Psoas muscle (tissue), 8 donors: ENCODE measurements around the gene PAXX. TPM values are rescaled to one million over a fixed set of nuclear protein-coding genes. Genes with fewer than 3 reads are reported as not detected.

Experiments used
- ATAC-seq, 4 donors: fragments of 200-7000 bp; cut with Tn5 transposase; one replicate each; pipeline ENCODE4 v1.9.1; 2020; ENCODE audit warnings: moderate library complexity in 3 of 4, mild to moderate bottlenecking in 2 of 4
- DNase-seq, 2 donors: peaks; one replicate each; pipeline ENCODE4 v3.0.0-alpha.2; 2020
- H3K27ac ChIP-seq: fragments of 200-600 bp; one replicate; pipeline ENCODE4 v1.8.0; 2022
- H3K27me3 ChIP-seq, 3 donors: fragments of 200-600 bp in 1 of 3; one replicate each; pipeline versions ENCODE4 v1.6.1 to v1.8.0; 2013 to 2022; ENCODE audit warnings: low read length in 2 of 3, mild to moderate bottlenecking in 2 of 3, moderate library complexity in 1 of 3; ENCODE audit not compliant: insufficient read depth in 3 of 3
- H3K36me3 ChIP-seq, 2 donors: fragments of 200-600 bp in 1 of 2; one replicate each; pipeline versions ENCODE4 v1.6.1 to v1.8.0; 2013 to 2022; ENCODE audit warnings: low read depth in 1 of 2, mild to moderate bottlenecking in 1 of 2, moderate library complexity in 1 of 2; ENCODE audit not compliant: insufficient read depth in 1 of 2
- H3K4me1 ChIP-seq: fragments of 200-600 bp; one replicate; pipeline ENCODE4 v1.8.0; 2022
- H3K4me3 ChIP-seq: fragments of 200-600 bp; one replicate; pipeline ENCODE4 v1.8.0; 2022; ENCODE audit warnings: mild to moderate bottlenecking
- H3K9me3 ChIP-seq: fragments of 200-600 bp; one replicate; pipeline ENCODE4 v1.8.0; 2022
- CTCF ChIP-seq: fragments of 200-600 bp; IDR thresholded peaks from one replicate; pipeline ENCODE4 v1.8.0; 2022; ENCODE audit warnings: antibody characterized with exemption
- WGBS, 3 donors: extraction: QIAGEN DNeasy Blood & Tissue Kit; methylation state at CpG; one replicate each; pipeline versions ENCODE4 v1.1.6 to v1.1.7; 2013; 5-methylcytosine and 5-hydroxymethylcytosine counted together
- intact Hi-C, 2 donors: fragments of 100-400 bp; cut with DNase I; formaldehyde crosslinking; loops; one replicate each; pipeline versions ENCODE4 v1.11.0 to v1.14.2; 2022
- polyA plus RNA-seq, 3 donors: library from polyadenylated mRNA; stranded (reverse); fragments of 200-250 nt; gene quantifications; one replicate each; pipeline ENCODE4 v1.2.3, GENCODE V29; 2013
- total RNA-seq, 4 donors: library from RNA; stranded (reverse); fragmentation: NEBNext Ultra II Directional in 2 of 4; extraction: Animal tissue kit (Norgen Biotek cat#: 25700) in 2 of 4; gene quantifications; one replicate each; pipeline versions ENCODE4 v1.2.1 to v1.2.4, GENCODE V29; 2021 to 2023
- donor health status: healthy with polysubstance abuse.
- donor health status: DM: no; HTN: no; CAD: no; lungs with moderate emphysema.
- donor health status: Bipolar disorder and iron deficiency.
- donor health status: healthy.
- donor health status: DM: yes; HTN: yes; CAD: no.
- donor health status: DM: no; HTN: no; CAD: no.
- donor health status: DM: no; HTN: no; CAD: no.
- donor health status: DM: yes; HTN: yes; CAD: no.

Gene PAXX
- total and polyA plus RNA-seq, 7 donors = 9.4 to 39.2 (median 15.6) TPM

DNA sequence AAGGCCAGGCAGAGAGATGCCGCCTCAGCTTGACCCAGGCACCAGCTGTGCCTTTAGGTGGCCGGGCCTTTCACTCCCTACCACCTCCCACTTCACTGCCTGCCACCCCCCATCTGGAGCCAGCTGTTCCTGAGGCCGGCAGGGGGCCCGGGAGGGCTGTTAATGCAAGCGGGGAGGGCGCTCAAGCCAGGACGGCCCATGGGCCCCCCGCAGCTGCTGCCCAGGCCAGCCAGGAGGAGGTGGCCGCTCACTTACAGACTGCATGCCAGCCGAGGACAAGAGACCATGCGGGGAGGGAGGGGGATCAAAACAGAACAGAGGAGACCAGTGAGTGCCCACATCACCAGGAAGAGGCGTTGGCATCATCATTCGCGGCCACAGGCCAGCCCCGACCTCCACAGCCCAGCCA, 31.4 kb downstream of the PAXX start:
- Histone ChIP-seq H3K4me1 (peaks cover 12% of the 10 kb centered on the region), H3K27me3 (no peaks in the 10 kb centered on the region), H3K36me3 (peaks cover 0 to 18% of the 10 kb centered on the region in 2 donors), H3K9me3 (no peaks in the 10 kb centered on the region), H3K4me3 (no peak overlapping the region), H3K27ac (no peak overlapping the region)
- DNase-seq (no peak), ATAC-seq (no peak)
- WGBS, 3 donors = 67 to 77% (median 70%) methylated on average over 13 to 15 of the region's 15 CpGs
- intact Hi-C loops = loop anchor here in 1 of 2 donors (10.0 kb wide), 1 partner anchor 179 kb away; the partner anchor contains the start of genes AJM1 and PHPT1
- TF ChIP-seq CTCF = no peak

DNA sequence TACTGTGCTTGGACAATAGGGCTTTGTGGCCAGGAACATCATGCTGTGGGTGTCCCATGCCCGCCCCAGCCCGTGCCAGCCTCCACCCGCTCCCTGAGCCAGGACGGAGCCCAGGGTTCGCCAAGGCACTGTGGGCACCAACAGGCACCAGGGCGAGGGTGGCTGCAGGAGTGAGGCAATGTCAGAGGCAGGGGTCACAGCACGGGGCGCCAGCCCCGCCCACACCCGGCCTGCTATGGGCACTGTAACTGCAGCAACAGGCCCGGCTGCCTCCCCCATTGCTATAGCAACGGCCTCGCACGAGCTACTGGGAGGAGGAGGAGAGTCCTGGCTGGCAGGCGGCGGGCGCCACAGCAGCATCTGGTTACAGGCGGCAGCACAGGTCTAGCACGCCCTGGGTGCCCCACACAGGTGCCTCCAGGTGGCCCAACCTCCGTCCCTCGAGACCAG, 33.3 kb downstream of the PAXX start:
- peaks cover 0 to 10% of the 10 kb centered on the region in 2 donors for H3K36me3 ChIP-seq
- ATAC-seq (no peak), DNase-seq (no peak)
- TF ChIP-seq CTCF = no peak
- H3K4me3 ChIP-seq = no peak overlapping the region
- intact Hi-C loops = loop anchor here (5.0 to 10.0 kb wide), 2 partner anchors 178 to 181 kb away; partner anchors contain the start of genes PHPT1 (in 2 of the 2) and AJM1 (in 1 of the 2)
- no peaks in the 10 kb centered on the region for H3K27me3 ChIP-seq
- peaks cover 21% of the 10 kb centered on the region for H3K4me1 ChIP-seq
- no peaks in the 10 kb centered on the region for H3K9me3 ChIP-seq
- 64 to 88% (median 75%) methylated on average over 18 to 21 of the region's 21 CpGs for WGBS, 3 donors
- no peak overlapping the region for H3K27ac ChIP-seq

DNA sequence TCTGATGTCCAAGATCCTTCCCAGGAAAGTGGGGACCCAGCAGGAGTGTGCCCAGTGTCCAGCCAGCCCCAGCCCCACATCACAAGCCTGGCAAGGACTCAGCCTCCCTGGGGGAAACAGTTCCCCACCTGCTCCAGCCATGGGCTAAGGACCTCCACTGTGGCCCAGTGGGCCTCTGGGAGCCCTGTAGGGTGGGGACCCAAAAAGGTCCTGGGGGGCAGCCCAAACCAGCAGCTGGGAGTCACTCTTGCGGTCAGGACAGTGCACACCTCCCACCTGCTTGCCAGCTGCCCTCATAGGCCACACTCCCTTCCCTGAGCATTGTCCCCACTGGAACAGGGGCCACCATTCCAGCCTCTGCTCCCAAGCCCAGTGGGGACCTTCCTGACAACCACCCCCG, 34.2 kb downstream of the PAXX start:
- H3K4me3 ChIP-seq = peak overlapping the region; percentile 78
- WGBS, 3 donors = 66 to 88% (median 67%) methylated on average over 2 of the region's 2 CpGs

GRCh38 chr9:137026828-137027227, 34.6 kb downstream of the PAXX start:
- ATAC-seq (no peak), DNase-seq (no peak)
- H3K27me3 ChIP-seq = no peaks in the 10 kb centered on the region
- peak overlapping the region; percentile 78 for H3K4me3 ChIP-seq
- 64 to 83% (median 79%) methylated on average over 4 of the region's 4 CpGs for WGBS, 3 donors
- TF ChIP-seq CTCF = no peak
- no peaks in the 10 kb centered on the region for H3K9me3 ChIP-seq
- intact Hi-C loops = loop anchor here (5.0 to 10.0 kb wide), 2 partner anchors 180 to 182 kb away; partner anchors contain the start of genes PHPT1 (in 2 of the 2) and AJM1 (in 1 of the 2)
- H3K27ac ChIP-seq = no peak overlapping the region
- H3K36me3 ChIP-seq = no peaks in the 10 kb centered on the region
- peaks cover 21% of the 10 kb centered on the region for H3K4me1 ChIP-seq

More for the DNA sequence above, 34.2 kb downstream of the PAXX start:
- H3K36me3 ChIP-seq = peaks cover 0 to 1% of the 10 kb centered on the region in 2 donors
- peaks cover 21% of the 10 kb centered on the region for H3K4me1 ChIP-seq
- intact Hi-C loops = loop anchor here (5.0 to 10.0 kb wide), 2 partner anchors 179 to 182 kb away; partner anchors contain the start of genes PHPT1 (in 2 of the 2) and AJM1 (in 1 of the 2)
- no peak for DNase-seq
- H3K9me3 ChIP-seq = no peaks in the 10 kb centered on the region
- H3K27me3 ChIP-seq = no peaks in the 10 kb centered on the region
- TF ChIP-seq CTCF = no peak
- no peak overlapping the region for H3K27ac ChIP-seq
- no peak for ATAC-seq
